Measurements from ENCODE around the gene LANCL3.
"Not testable (repeated sequence)": the region's sequence is repeated elsewhere in the genome, so short reads cannot be mapped to it uniquely, and the experiment has no call there.

Gene LANCL3

GRCh38 chrX:37553476-37553875, 18.0 kb upstream of the LANCL3 start:
- H3K27me3 ChIP-seq (ENCODE audit: control insufficient read depth in 1 of 2, insufficient read depth in 1 of 2, low read length in 2 of 2) = no peaks in the 10 kb centered on the region
- no peaks in the 10 kb centered on the region for H3K79me1 ChIP-seq (replicated peaks; ENCODE audit: low read length, poor library complexity, severe bottlenecking)
- H2BK5ac ChIP-seq (ENCODE audit: low read depth, low read length, poor library complexity, severe bottlenecking) = no peak overlapping the region
- no peak overlapping the region for H2BK12ac ChIP-seq (ENCODE audit: low read length in 2 of 2)
- H2BK120ac ChIP-seq (ENCODE audit: low read depth, low read length) = no peak overlapping the region
- H2AK5ac ChIP-seq (ENCODE audit: low read length, severe bottlenecking) = no peak overlapping the region
- H3K27ac ChIP-seq (ENCODE audit: low read length, poor library complexity, severe bottlenecking) = no peak overlapping the region
- no peak overlapping the region for H2AFZ ChIP-seq (ENCODE audit: low read depth, low read length)
- no peak overlapping the region for H3K4me3 ChIP-seq (ENCODE audit: insufficient read depth in 1 of 2, low read depth in 1 of 2, low read length in 2 of 2)
- H3K14ac ChIP-seq (ENCODE audit: low read length in 2 of 2) = no peak overlapping the region
- H4K91ac ChIP-seq (ENCODE audit: low read length) = no peak overlapping the region
- no peak overlapping the region for H4K8ac ChIP-seq (ENCODE audit: low read length)
- no peak overlapping the region for H3K4me2 ChIP-seq (ENCODE audit: low read length, poor library complexity, severe bottlenecking)
- peaks cover 3% of the 10 kb centered on the region for H3K9me3 ChIP-seq (ENCODE audit: control insufficient read depth, low read length)
- no peaks in the 10 kb centered on the region for H3K36me3 ChIP-seq (ENCODE audit: control insufficient read depth in 1 of 2, insufficient read depth in 2 of 2, low read depth in 1 of 2, low read length in 2 of 2)
- no peak overlapping the region for H3K23ac ChIP-seq (ENCODE audit: low read length in 2 of 2)
- WGBS = 70% methylated on average over 2 of the region's 6 CpGs
- no peak overlapping the region for H3K4ac ChIP-seq (ENCODE audit: low read depth in 1 of 2, low read length in 2 of 2)
- H3K9ac ChIP-seq (ENCODE audit: low read length) = no peak overlapping the region
- no peaks in the 10 kb centered on the region for H3K4me1 ChIP-seq (ENCODE audit: control insufficient read depth, insufficient read depth, low read depth, low read length)
- no peak overlapping the region for H2BK15ac ChIP-seq (ENCODE audit: low read depth, poor library complexity, severe bottlenecking)
- DNase-seq = no peak
- no peak overlapping the region for H3K18ac ChIP-seq (ENCODE audit: low read depth in 1 of 2, low read length in 2 of 2)

GRCh38 chrX:37565254-37565653, 6.2 kb upstream of the LANCL3 start:
- DNase-seq; H3K4me3 ChIP-seq (ENCODE audit: insufficient read depth in 1 of 2, low read depth in 1 of 2, low read length in 2 of 2); H3K14ac ChIP-seq (ENCODE audit: low read length in 2 of 2); H3K27ac ChIP-seq (ENCODE audit: low read length, poor library complexity, severe bottlenecking); H3K23ac ChIP-seq (ENCODE audit: low read length in 2 of 2); H2BK15ac ChIP-seq (ENCODE audit: low read depth, poor library complexity, severe bottlenecking); H3K4me1 ChIP-seq (ENCODE audit: control insufficient read depth, insufficient read depth, low read depth, low read length); H3K9me3 ChIP-seq (ENCODE audit: control insufficient read depth, low read length); H3K36me3 ChIP-seq (ENCODE audit: control insufficient read depth in 1 of 2, insufficient read depth in 2 of 2, low read depth in 1 of 2, low read length in 2 of 2); H3K9ac ChIP-seq (ENCODE audit: low read length); H2BK12ac ChIP-seq (ENCODE audit: low read length in 2 of 2); H3K4ac ChIP-seq (ENCODE audit: low read depth in 1 of 2, low read length in 2 of 2); H3K27me3 ChIP-seq (ENCODE audit: control insufficient read depth in 1 of 2, insufficient read depth in 1 of 2, low read length in 2 of 2); H2AK5ac ChIP-seq (ENCODE audit: low read length, severe bottlenecking); H4K91ac ChIP-seq (ENCODE audit: low read length); H2BK120ac ChIP-seq (ENCODE audit: low read depth, low read length); H3K79me1 ChIP-seq (replicated peaks; ENCODE audit: low read length, poor library complexity, severe bottlenecking); H2AFZ ChIP-seq (ENCODE audit: low read depth, low read length); H4K8ac ChIP-seq (ENCODE audit: low read length); H3K4me2 ChIP-seq (ENCODE audit: low read length, poor library complexity, severe bottlenecking); H2BK5ac ChIP-seq (ENCODE audit: low read depth, low read length, poor library complexity, severe bottlenecking); H3K18ac ChIP-seq (ENCODE audit: low read depth in 1 of 2, low read length in 2 of 2): not testable (repeated sequence)
- 87% methylated on average over 2 of the region's 2 CpGs for WGBS

- H2AFZ ChIP-seq (ENCODE audit: low read depth, low read length); H3K23ac ChIP-seq (ENCODE audit: low read length in 2 of 2); H3K4ac ChIP-seq (ENCODE audit: low read depth in 1 of 2, low read length in 2 of 2); H3K4me1 ChIP-seq (ENCODE audit: control insufficient read depth, insufficient read depth, low read depth, low read length); H3K36me3 ChIP-seq (ENCODE audit: control insufficient read depth in 1 of 2, insufficient read depth in 2 of 2, low read depth in 1 of 2, low read length in 2 of 2); H4K8ac ChIP-seq (ENCODE audit: low read length); H4K91ac ChIP-seq (ENCODE audit: low read length); H2BK120ac ChIP-seq (ENCODE audit: low read depth, low read length); H2BK15ac ChIP-seq (ENCODE audit: low read depth, poor library complexity, severe bottlenecking); H2BK5ac ChIP-seq (ENCODE audit: low read depth, low read length, poor library complexity, severe bottlenecking); H3K4me2 ChIP-seq (ENCODE audit: low read length, poor library complexity, severe bottlenecking); H3K4me3 ChIP-seq (ENCODE audit: insufficient read depth in 1 of 2, low read depth in 1 of 2, low read length in 2 of 2); H3K27ac ChIP-seq (ENCODE audit: low read length, poor library complexity, severe bottlenecking); H3K9me3 ChIP-seq (ENCODE audit: control insufficient read depth, low read length); H2AK5ac ChIP-seq (ENCODE audit: low read length, severe bottlenecking); DNase-seq; H3K14ac ChIP-seq (ENCODE audit: low read length in 2 of 2); H3K9ac ChIP-seq (ENCODE audit: low read length); H2BK12ac ChIP-seq (ENCODE audit: low read length in 2 of 2); H3K79me1 ChIP-seq (replicated peaks; ENCODE audit: low read length, poor library complexity, severe bottlenecking); H3K27me3 ChIP-seq (ENCODE audit: control insufficient read depth in 1 of 2, insufficient read depth in 1 of 2, low read length in 2 of 2); H3K18ac ChIP-seq (ENCODE audit: low read depth in 1 of 2, low read length in 2 of 2): not testable (repeated sequence)
- WGBS = no CpG with 5 or more reads among the region's 1 CpG
Measured at GRCh38 chrX:37570349-37570748, 1.1 kb upstream of the LANCL3 start.

- H3K4me3 ChIP-seq (ENCODE audit: insufficient read depth in 1 of 2, low read depth in 1 of 2, low read length in 2 of 2) = peak overlapping the region in 1 of 2 experiments; percentile 47
- not testable (repeated sequence) for H2AK5ac ChIP-seq (ENCODE audit: low read length, severe bottlenecking); DNase-seq; H3K18ac ChIP-seq (ENCODE audit: low read depth in 1 of 2, low read length in 2 of 2); H3K79me1 ChIP-seq (replicated peaks; ENCODE audit: low read length, poor library complexity, severe bottlenecking); H2BK15ac ChIP-seq (ENCODE audit: low read depth, poor library complexity, severe bottlenecking); H4K8ac ChIP-seq (ENCODE audit: low read length); H2AFZ ChIP-seq (ENCODE audit: low read depth, low read length); H3K14ac ChIP-seq (ENCODE audit: low read length in 2 of 2); H3K4me1 ChIP-seq (ENCODE audit: control insufficient read depth, insufficient read depth, low read depth, low read length); H2BK120ac ChIP-seq (ENCODE audit: low read depth, low read length); H4K91ac ChIP-seq (ENCODE audit: low read length); H2BK5ac ChIP-seq (ENCODE audit: low read depth, low read length, poor library complexity, severe bottlenecking); H3K23ac ChIP-seq (ENCODE audit: low read length in 2 of 2); H3K27ac ChIP-seq (ENCODE audit: low read length, poor library complexity, severe bottlenecking); H3K9ac ChIP-seq (ENCODE audit: low read length); H3K4me2 ChIP-seq (ENCODE audit: low read length, poor library complexity, severe bottlenecking); H3K9me3 ChIP-seq (ENCODE audit: control insufficient read depth, low read length); H3K4ac ChIP-seq (ENCODE audit: low read depth in 1 of 2, low read length in 2 of 2); H3K27me3 ChIP-seq (ENCODE audit: control insufficient read depth in 1 of 2, insufficient read depth in 1 of 2, low read length in 2 of 2); H3K36me3 ChIP-seq (ENCODE audit: control insufficient read depth in 1 of 2, insufficient read depth in 2 of 2, low read depth in 1 of 2, low read length in 2 of 2); H2BK12ac ChIP-seq (ENCODE audit: low read length in 2 of 2)
- 5% methylated on average over 8 of the region's 61 CpGs for WGBS
Measured at GRCh38 chrX:37572108-37572587, 687 bp downstream of the LANCL3 start.
